NCI-H226 (cell line): ENCODE measurements around the gene AMPH.

ENCODE experiments used
- DNase-seq: peaks from one replicate; pipeline ENCODE4 v3.0.0-alpha.2; 2015

Gene AMPH

DNA sequence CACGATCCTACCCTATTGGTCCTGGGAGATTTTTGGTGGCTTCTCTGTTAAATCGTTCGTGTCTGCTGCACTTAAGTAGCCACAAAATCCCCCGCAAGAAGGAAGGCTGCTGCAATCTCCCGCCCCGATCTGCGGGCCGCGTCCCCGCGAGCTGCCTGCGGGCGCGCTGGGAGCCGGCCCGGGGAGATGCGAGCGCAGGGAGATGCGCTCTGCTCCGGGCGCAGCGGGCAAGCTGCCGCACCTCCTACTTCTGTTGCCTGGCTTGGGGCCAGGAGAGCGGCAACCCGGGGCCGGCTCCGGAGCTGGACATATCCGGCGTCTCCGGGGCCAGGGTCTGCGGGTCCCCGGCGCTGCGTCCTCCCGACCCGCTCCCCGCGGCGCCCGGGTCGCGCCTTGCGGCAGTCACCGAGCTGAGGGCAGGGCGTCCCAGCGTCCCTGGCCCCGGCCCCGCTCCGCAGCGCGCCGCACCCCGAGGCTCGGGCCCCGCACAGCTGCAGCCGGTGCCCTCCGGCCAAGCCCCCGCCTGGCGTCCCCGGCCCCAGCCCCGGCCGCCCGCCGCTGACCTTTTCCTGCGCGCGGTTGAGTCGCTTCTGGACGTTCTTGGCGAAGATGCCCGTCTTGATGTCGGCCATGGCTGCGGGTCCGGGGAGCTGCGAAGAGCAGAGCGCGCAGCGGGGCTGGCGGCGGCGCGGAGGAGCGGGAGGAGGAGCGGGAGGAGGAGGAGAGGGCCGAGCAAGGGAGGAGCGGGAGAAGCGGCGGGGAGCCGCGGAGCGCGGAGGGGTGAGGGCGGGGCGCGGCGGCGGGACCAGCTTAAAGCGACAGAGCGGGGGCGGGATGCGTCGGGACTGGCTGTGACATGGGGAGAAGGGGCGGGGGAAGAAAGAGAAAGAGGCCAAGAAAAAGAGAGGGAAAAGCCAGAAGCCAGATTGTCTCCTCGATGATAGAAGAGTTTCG lies at the start of gene AMPH:
TSS of gene AMPH (minus strand) at position 654 of the 954 bp plus-strand sequence. CDS start at position 632, 22 bp downstream.
- DNase-seq = no peak

DNA sequence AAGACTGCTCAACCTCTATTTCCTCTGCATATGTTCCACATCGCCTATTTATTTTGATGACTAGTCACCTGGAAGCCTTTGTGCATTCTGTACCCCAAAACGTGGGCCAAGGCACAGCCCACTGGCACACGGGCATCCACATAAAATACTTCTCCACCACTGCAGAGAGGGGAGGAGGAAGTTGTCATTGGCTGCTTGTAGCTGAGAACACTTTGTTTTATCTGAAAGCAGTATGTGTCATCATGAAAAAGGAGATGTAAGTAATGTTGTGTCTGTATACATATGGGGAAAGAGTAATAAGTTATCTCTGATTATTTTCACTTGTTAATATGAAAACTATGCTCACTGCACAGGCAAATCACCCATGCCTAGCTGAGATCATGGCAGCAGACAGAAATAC lies 48.2 kb upstream of the AMPH start:
- peak; percentile 61 for DNase-seq

DNA sequence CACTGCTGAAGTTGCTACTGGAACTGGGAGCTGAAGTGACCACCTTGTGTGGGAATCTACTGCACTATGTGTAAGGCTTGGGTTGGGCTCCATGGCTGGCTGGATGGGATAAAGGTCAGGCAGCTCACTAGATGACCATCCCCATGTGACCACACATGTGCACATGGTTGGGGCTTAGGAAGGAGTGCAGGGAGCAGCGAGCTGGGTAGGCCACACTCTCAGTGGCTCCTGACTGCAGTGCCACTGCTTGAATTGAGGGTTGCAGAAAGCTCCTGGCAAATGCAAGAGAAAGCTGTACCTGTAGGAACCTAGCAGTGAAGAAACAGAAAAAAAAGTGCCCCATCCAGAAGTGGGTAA lies 47.5 kb upstream of the AMPH start:
- DNase-seq = no peak

DNA sequence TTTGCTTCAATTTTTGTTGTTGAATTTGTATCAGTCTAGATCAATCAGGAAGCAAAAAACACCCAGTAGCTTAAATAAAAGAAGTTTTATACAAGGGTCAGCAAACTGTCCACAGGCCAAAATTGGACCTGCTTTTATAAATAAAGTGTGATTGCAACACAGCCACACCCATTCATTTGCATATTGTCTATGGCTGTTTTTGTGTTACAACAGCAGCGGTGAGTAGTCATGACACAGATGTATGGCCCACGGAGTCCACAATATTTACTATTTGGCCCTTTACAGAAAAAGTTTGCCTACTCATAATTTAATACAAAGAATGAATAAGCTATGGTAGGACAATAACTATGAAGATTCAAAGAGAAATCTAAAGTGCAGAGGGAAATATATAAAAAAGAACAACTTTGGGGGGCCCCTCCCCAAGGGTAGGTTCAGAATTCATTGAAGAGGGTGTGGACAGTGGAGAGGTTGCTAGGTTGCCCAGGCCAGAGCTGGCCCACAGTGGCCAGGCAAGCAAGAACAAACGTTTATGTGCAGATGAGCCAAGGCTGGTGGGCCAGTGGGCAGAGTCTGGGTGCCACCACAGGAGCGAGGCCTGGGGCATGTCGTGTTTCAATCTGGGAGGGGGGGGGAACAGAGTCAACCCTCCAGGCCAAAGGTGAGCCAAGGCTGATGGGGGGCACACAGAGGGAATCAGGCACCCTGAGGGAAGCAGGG lies 47.0 kb upstream of the AMPH start:
- no peak for DNase-seq

DNA sequence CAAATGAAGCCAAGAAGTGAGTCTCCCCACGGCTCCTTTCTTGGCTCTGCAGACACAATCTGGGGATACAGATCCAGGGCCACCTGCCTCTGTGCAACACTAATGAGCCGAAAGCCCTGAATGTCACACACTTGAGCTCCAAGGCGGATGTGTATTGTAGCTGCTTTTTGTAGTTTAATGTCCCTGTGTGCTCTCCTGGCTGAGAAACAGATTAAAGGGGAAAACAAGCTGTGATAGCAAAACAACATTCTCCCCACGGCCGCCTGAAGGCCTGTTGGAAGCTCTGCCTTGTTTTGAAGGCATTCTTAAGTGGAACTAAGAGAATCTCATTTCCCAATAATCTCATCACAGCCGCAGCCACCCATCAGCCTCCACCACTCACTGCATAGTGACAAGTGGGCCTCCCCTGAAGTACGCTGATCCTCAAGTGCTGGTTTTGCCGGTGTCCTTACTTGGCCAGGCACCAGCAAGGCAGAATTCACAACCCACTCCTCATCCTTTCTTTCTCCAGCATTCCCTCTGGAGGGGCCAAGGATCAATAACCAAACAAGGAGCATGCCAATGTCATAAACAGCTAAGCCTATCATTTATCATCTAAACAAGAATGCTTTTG lies 44.4 kb upstream of the AMPH start:
- no peak for DNase-seq

DNA sequence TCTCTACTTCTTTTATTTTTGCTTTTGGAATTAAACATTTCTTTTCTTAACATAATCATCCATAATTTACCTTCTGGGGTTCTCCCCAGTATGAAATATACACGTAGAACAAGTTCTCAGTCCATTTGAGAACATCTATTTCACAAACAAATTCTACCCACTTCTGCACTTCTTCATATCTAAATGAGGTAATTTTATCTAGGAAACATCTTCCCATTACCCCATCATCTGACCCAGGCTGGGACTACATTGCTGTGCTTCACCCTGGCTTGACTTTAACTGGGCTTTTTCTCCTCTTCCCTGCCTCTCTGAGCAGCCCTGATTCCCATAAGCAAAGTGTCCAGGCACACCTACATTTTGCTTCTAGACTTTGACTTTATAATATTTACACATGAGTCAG lies 43.3 kb upstream of the AMPH start:
- no peak for DNase-seq

DNA sequence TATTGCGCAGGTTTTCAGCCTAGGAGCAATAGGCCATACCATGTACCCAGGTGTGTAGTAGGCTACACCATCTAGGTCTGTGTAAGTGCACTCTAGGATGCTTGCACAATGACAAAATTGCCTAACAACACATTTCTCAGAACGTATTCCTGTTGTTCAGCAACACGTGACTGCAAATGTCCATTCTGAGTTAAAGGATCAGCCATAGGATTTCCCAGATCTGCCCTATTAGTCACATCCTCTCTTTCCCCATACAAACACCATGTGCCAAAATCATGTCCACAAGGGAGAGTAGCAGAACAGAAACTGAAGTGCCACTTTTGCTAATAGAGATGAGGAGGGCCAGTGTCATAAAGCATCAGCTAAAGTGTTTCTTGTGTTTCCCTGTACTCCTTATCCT lies 42.6 kb upstream of the AMPH start:
- peak; percentile 37 for DNase-seq

DNA sequence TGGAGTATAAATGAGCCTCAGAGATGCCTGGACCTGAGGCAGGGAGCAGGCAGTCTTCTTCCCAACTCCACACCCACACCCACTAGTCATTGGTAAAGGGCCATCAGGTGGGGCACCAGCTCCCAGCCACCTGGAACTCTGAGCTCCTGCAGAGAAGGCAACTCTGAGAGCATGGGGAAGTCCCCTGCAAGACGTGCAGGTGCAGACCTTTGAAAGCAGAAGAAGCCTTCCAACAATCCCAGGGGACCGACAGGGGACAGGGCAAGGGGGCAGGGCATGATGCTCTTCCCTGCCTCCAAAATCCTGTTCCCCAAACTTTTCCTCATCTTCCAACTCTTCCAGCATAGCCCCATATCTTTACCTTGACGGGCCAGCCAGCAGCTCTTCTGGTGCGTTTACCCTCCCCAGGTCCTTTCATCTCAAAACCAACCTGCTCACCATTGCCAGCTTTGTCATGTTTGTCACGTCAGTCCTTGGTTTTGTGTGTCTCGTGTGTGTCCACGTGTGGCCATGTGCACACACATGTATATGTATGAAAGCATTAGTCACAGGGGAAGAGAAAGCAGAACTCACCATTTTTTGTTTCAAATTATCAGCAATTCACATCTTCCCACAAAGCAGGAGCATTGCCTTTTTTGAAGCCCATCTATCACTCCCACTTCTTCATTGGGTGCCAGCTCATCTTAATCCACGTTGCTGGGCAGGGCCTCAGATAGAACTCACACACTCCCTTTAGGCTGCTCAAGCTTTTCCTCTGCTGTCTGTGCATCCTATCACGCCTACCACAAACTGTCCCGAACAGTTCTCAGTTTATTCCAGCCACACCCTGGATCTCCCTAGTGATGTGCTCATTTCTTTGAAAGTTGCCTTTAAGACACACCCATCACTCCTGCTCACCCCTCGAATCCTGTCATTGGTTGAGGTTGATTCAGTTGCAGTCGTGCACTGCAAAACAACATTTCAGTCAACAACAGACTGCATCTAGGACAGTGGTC lies 41.0 kb upstream of the AMPH start:
- no peak for DNase-seq

DNA sequence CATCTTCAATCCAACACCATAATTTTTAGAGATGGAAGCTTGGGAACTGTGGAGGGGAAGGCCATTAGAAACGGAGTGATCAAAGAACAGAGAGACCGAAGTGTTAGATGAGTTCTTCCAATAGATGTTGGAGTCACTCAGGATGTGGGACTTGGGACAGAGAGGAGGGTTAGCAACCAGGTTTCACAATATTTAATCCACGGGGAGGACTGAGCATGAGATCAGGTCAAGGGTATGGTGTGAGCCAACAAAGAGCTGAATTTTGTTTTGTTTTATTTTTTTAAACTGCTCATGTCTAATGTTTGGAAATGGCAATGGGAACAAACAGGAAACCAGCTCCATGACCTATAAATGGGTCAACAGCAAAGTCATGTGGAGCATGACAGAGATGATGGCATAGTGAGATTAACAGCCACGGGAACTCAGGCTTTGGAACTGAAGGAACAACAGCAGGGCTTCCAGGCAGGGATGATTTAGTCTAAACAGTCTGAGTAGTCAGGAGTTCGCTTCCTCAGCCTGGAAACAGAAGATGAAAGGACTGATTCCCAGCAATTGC lies 38.9 kb upstream of the AMPH start:
- DNase-seq = no peak

DNA sequence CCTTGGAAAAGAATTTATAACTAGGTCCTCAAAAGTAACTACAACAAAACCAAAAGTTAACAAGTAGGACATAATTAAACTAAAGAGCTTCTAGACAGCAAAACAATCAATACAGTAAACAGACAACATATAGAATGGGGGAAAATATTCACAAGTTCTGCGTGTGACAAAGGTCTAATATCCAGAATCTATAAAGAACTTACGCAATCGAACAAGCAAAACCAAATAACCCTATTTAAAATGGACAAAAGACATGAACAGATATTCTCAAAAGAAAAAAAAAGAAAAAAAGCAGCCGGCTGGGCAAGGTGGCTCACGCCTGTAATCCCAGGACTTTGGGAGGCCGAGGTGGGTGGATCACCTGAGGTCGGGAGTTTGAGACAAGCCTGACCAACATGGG lies 33.8 kb upstream of the AMPH start:
- no peak for DNase-seq

DNA sequence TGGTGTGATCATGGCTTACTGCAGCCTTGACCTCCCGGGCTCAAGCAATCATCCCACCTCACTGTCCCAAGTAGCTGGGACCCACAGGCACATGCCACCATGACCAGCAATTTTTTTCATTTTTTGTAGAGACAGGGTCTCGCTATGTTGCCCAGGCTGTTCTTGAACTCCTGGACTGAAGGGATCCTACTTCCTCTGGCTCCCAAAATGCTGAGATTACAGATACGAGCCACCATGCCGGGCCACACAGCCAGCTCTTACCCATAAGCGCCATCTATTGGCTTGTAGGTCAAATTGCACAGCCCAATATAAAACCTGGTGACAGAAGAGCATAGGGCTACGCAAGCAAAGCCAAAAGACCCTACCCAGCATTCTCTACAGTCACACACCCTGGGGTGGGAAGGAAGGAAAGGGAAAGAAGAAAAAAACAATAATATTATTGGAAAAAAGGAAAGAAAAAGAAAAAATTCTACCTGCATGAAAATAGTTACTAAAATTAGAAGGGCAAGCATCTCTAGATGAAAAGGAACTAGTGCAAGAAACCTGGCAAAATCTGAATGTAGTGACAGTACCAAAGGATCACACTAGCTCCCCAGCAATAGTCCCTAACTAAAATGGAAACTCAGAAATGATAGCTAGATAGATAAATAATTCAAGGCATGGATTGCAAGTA lies 29.4 kb upstream of the AMPH start:
- DNase-seq = peak; percentile 43

DNA sequence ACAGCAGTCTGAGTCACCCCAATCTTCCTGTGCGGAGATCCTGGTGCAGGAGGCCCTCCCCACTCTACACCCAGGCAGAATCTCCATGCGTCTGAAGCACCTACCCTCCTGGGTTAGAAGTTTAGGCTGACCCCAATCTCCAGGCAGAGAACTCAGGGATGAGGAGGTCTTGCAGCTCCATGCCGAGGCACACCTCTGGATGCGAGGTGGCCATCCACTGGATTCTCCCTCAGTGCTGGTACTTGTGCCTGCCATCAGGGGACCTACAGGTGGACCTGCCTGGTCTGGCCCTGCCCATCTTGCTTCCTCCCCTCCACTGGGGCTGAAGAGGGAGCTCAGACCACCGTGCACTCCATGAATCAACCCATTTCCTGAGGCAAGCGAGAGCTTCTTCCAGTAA lies 28.8 kb upstream of the AMPH start:
- DNase-seq = no peak

DNA sequence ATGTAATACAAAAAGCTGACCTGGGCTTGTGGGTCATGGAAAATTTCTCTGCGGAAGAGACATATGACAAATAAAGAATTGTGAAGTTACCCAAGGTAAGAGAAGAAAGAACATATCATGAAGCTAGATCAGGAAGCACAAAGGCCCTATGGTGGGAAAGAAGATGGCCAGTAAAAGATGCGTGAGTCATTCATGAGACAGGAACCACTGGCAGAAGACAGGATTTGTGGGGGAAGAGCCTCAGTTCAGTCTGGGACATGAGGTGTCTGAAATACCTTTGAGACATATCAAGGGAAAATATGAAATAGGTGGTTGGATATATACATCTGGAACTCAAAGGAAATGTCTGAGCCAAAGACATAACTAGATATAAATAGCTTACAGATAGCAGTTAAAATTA lies 27.7 kb upstream of the AMPH start:
- peak; percentile 22 for DNase-seq

DNA sequence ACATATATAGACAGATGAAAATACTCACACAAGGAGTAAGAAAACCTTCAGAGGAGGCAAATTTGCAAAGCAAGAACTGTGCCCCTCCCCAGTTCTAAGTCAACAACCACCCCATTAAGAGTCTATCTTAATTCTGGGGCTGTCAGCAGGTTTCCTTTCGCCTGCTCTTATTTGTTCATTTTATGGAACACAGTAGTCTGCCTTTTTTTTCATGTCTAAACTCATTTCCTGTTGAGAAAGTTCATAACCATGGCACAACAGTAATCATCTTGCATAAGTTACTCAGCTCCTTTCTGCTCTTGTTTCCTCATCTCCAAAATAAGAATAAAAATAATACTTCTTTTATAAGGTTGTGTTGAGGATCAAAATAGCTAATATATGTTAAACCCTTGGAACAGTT lies 25.8 kb upstream of the AMPH start:
- DNase-seq = no peak

DNA sequence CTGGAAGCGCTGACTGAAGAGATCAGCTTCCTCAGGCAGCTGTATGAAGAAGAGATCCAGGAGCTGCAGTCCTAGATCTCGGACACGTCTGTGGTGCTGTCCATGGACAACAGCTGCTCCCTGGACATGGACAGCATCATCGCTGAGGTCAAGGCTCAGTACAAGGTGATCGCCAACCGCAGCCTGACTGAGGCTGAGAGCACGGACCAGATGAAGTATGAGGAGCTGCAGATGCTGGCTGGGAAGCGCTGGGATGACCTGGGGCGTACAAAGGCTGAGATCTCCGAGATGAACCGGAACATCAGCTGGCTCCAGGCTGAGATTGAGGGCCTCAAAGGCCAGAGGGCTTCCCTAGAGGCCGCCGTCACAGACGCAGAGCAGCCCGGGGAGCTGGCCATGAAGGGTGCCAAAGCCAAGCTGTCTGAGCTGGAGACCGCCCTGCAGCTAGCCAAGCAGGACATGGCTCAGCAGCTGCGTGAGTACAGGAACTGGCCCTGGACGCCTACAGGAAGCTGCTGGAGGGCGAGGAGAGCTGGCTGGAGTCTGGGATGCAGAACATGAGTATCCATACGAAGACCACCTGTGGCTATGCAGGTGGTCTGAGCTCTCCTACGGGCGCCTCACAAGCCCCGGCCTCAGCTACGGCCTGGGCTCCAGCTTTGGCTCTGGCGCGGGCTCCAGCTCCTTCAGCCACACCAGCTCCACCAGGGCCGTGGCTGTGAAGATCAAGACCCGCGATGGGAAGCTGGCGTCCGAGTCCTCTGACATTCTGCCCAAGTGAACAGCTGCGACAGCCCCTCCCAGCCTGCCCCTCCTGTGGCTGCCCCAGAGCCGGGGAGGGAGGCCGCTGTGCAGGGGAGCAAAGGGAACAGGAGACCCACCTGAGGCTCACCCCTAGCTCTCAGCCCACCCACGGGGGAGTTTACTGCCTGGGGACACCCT lies 24.9 kb upstream of the AMPH start:
- no peak for DNase-seq

DNA sequence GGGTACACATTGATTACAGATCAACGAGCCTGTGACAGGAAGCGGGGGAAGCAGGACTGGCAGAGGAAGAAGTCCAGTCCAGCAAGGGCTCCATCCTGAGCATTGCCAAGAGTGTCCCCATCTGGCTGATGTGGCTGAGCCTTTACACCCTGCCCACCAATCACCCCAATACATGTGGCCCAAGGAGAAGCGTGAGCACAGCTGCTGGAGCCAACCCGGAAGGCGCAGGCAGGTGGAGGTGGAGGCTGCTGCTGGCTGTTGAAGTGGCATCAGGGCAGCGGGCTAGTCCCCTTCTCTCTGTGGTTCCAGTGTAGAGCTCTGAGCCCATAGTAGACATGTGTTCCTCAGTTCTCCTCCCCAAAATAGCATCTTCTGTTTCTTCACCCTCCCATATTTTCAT lies 6.8 kb upstream of the AMPH start:
- no peak for DNase-seq

DNA sequence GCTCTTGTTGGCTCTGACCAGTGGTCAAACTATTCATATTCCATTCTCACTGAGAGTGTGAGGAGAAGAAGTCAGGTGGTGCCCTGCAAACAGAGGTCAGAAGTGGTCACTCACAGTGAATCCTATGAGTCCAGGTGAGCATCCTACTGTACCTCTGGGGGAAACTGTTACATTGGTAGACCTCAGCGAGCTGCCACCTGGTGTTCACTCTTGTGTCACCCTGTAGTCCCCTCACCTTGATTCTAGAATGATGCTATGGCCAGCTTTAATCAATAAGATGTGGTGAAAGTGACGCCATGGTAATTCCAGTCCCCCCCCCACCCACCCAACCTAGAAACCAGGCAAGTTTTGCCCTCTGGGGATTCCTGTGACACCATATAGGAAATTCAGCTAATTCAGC lies 1.2 kb upstream of the AMPH start:
- no peak for DNase-seq

DNA sequence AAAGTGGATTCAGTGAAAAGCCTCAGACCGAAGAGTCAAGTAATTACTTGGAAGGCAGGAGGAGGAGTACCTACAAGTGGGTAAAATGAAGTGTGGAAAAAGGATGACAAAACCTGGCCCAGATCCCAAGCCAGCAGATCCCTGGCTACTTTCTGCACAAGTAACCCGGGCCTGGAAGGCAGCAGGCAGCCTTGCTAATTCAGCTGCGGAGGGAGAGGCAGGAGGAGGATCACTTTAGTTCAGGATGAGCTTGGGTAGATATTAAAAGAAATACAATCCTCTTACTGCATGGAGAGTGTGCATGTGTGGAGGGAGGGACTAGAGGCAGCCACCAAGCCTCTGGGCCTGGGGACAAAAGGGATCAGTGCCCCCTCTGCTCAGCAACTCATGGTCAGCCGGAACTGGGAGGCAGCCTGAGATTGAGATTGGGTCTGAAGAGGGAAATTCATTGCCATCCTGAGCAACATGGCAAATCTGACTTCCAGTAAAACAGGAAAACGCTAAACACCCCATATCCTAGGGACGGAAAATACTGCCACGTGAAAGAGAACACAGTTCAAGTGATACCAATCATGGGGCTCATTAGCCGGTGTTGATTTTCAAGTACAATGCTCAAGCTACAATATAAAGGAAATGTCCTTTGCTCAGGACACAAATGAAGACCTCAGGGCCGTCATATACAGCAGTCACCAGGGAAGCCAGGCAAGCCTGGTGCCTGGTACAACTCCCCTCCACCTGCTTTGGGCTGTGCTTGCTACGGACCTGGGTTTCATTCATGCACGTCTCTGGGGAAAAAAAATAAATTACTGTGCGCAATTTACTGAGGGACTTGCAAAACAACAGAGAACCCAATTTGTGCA lies 1.3 kb downstream of the AMPH start:
- DNase-seq = no peak

DNA sequence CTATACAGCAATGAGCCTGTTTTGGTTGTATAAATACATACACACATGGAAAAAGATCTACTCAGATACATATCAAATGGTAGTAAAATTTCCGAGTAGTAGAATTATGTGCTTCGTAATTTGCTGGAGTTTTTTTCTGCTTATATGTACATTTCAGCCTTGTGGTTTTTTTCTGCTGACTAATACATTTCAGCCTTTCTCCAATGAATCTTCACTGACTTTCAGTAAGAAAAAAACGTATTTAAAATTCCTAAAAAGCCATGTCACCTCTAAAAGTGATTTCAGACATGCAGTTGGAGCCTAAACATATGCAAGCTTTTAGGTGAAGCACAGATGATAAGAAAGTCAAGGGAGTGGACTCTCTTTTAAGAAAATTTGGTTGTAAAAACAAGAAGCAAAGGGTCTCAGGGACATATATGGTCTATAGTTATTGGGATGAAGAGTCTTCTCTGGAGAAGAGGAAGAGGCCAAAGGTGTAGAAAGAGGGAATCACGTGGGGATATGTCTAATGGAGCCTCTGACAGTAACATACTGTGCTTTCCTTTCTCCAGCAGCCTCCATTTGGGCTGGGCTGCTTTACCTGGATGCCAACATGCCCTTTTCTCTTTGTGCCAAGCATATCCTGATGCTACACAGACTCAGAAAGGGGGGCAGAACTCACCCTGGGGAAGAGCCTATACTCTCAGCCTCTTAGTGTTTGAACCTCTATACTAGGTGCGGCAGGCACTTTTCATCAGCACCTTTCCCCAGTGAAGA lies 2.4 kb downstream of the AMPH start:
- no peak for DNase-seq
